NCI-H2107 treated with DMSO at 0.1 percent for 48 hours (cell line): ENCODE measurements around the gene PPP6R3.

Experiments
- DNase-seq: peaks from one replicate; lab custom pipeline; 2025; ENCODE audit not compliant: unreplicated experiment; lab: John Stamatoyannopoulos, UW

The PPP6R3 gene

DNA sequence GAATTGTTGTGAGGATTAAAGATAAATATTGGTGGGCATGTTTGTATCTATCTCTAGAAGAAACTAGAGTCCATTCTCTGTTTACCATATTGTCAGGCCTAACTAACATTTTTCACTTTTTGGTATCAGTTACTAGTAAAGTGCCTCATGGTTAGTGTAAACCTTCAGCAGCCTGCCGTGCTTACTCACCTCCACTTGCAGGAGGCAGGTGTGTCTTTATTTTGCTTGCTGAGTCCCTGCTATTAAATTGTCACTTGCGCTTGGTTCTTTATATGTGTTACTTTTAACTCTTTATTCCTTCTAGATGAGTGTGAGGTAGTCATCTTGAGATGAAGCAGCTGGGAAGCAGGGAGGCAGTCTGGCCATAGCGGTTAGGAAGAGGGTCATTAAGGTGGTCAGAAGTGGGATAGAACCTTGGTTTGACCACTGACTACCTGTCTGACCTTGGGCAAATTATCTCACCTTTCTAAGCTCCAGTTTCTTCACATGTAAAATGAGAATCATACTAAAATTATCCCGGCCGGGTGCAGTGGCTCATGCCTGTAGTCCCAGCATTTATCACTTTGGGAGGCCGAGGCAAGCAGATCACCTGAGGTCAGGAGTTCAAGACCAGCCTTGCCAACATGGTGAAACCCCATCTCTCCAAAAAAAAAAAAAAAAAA lies 21.2 kb downstream of the PPP6R3 start:
- peak; percentile 27 for DNase-seq

DNA sequence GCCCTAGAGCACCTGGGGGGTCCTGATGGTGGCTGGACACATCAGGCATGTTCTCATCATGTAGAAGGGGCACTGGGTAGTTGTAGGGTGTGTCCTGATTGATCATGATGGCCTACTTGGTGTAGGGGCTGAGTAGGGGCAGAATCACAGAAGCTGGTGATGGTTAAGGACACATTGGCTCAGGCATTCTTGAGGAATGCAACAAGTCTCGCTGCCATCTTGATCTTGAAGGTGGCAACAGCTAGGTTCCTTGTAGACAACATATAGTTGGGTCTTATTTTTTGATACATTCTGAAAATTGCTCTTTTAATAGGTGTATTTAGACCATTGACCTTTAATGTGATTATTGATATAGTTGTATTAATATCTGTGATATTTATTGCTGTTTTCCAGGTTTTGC lies 28.1 kb downstream of the PPP6R3 start:
- no peak for DNase-seq

DNA sequence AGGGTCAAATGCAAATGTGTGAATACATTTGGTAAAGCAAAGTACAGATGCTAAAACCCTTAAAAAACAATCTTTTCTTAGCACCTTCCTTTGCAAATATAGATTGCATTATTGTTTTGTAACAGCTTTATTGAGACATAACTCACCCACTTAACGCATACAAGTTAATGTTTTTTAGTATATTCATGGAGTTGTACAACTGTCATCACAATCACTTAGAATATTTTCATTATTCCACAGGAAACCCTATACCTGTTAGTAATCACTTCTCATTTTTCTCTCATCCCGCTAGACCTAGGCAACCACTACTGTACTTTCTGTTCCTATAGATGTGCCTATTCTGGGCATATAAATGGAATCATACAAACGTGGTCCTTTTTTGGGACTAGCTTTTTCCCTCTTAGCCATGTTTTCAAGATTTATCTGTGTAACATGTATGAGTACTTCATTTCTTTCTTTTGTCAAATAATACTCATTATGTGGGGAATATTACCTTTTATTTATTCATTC lies 34.7 kb downstream of the PPP6R3 start:
- DNase-seq, result no peak

DNA sequence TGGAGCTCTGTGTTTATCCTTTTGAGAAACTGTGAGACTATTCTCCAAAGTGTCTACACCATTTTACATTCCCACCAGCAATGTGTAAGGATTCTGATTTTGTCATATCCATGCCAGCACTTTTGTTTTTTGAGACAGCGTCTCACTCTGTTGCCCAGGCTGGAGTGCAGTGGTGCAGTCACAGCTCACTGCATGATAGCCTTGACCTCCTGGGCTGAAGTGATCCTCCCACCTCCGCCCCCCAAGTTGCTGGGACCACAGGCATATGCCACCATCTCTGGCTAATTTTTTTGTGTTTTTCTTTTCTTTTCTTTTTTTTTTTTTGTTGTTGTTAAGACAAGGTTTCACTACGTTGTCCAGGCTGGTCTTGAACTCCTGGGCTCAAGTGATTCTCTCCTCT lies 35.3 kb downstream of the PPP6R3 start:
- no peak for DNase-seq

DNA sequence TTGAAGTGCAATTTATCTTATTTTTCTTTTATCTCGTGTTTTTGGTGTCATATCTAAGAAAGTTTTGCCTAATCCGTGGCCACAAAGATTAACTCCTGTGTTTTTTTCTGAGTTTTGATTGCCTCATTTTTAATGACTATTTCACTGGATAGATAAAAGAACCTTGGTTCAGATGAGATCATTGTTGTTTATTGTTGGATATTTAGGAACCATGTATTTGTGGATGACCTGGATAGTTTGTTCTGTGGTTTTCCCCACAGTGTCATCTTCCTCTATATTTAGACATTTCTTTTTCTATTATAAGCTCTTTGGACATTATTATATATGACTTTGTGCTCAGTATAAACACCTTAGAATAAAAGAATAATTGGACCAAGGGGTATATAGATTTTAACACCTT lies 37.2 kb downstream of the PPP6R3 start:
- DNase-seq, result no peak

DNA sequence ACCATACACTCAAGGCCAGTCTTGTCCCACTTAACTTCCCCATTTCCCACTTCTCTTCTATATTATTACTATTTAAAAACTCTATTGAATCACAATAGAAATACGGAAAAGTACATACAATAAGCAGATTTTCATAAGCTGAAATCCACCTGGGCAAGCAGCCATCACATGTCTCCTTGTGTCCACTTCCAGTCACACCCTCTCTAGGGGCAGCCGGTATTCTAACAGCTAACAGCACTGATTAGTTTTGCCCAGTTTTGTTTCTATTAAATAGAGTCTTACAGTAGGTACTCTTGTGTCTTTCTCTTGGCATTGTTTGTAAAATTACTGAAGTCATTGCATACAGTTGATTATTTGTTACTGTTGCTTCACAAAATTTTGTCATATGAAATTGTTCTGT lies 37.8 kb downstream of the PPP6R3 start:
- DNase-seq, result no peak

DNA sequence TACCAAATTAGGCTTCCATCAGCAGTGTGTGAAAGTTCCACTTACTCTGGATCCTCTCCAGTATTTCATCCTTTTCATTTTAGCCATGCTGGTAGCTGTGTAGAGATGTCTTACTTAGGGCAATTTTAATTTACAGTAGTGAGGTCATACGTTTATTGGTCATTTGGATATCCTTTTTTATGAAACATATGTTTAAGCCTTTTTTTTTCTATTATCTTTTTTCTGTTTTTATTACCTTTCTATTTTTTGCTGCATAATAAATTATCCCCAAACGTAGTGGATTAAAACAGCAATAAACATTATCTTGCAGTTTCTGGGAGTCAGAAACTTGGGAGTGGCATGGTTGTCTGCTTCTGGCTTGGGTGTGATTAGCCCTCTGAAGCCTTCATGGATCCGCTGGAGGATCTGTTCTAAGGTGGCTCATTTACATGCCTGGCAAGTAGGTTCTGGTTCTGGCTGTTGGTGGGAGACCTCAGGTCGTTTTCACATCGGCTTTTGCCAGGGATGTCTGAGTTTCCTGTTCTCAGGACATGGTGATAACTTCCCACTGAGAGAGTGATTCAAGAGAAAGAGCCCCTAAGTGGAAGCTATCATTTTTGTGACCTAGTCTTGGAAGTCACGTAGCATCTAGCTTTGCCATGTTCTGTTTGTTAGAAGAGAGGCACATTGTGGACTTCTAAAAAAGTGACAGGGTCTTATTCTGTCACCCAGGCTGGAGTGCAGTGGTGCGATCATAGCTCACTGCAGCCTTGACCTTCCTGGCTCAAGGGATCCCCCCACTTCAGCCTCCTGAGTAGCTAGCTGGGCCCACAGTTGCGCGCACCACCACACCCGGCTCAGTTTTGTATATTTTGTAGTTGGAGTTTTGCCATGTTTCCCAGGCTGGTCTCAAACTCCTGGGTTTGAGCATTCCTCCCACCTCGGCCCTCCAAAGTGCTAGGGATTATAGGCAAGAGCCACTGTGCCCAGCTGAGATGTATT lies 38.6 kb downstream of the PPP6R3 start:
- DNase-seq, result no peak

DNA sequence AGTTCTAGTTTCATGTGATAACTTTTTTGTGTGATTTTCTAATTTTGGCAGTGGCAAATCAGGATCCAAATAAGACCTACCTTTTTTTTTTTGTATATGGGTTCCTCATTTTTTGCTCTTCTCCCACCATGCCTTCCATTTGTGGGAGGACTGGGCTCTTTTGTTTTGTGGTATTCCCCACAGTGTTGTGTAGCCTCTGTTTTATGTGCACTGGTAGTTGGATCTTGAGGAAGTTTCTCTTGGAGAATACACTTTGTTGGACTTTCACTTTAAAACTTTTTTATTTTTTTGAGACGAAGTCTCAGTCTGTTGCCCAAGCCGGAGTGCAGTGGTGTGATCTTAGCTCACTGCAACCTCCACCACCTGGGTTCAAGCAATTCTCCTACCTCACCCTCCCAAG lies 39.7 kb downstream of the PPP6R3 start:
- DNase-seq, result no peak

DNA sequence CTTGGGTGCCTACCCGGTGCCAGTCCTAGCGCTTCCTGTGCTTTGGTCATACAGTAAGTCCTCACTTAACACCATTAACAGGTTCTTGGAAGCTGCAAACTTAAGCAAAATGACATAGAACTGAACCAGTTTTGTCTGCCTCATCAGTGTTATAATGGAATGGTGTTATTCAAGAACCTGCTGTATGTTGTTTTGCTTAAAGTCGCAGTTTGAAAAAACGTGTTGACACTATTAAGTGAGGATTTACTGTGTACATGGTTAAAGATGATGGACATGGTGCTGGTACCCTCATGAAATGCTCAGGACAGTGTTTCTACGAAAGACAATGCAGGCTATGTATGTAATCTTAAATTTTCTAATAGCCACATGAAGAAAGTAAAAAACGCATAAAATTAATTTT lies 41.3 kb downstream of the PPP6R3 start:
- DNase-seq, result no peak

DNA sequence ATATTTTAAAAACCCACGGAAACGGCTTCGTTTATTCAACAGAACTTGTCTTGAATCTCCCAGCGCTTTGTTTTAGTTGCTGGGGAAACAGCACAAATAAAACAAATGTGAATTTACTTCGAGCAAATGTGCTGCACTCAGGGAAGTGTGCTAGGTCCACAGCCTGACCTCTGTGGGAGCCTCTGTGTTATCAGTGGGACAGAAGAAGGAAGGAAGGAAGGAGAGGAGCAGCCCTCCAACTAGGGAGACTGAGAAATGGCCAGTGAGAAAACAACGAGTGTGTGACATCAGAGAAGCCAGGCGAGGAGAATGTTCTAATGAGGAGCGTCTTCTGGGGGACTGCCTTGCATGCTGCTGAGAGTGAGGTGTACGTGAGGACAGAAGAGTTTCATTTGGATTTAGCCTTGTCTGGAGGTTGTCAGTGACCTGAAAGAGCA lies 42.7 kb downstream of the PPP6R3 start:
- no peak for DNase-seq

DNA sequence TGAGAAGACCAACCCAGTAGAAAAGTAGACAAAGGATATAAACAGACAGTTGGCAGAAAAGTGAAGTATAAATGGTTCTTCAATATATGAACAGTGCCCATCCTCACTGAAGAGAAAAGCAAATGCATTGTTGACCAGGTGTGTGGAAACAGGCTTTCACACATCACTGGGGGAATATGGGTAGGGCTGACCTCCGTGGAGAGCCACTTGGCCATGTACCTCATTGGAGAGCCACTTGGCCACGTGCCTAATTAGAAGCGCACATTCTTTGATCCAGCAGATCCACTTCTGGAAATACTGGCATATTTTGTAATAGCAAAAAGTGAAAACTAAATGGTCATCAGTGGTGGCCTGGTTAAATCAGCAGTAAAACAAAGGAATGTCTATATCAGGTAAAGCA lies 43.2 kb downstream of the PPP6R3 start:
- DNase-seq, result no peak

DNA sequence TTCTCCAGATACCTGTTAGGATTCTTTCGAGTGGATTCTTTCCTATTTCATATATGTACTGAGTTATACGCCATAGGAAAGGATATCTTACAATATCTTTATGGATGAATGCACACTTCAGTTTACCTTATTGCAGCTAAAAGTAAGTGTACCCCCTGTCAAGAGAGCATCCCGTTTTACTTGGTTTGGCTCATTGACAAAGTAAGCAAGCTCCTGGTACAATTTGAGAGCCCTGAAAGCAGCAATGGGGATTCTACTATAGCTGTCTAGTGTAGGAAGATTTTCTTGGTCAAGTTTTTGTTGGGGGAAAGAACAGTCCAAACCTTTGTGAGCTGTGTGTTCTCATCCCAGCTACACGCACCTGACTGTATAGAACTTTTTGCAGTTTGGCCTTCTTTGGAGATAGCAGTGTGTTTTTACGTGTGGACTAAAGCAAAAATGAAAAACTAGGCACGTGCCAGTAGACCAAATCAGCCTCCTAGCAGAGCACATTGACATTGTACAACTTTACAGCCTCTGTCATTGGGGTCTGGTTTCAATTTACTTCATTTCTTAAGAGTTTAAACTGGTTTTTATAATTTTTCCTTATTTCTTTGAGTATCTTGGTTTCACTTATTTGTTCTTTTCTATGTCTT lies 44.0 kb downstream of the PPP6R3 start:
- DNase-seq, result no peak

DNA sequence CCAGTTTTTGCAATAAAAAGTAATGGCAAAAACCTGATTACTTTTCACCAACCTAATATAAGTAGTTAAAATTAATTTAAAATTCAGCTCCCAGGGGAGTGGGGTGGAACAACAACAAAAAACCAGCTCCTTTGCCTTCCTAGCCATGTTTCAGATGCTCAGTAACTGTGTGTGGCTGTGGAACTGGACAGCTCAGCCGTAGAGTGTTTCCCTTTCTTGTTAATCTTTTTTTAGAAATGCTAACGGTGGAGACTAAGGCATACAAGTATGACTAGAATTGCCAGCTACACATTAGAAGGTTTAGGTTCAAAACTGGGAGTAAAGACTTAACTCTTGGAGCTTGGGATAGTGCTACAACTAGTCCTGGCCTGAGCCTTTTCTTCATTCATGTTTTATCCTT lies 45.0 kb downstream of the PPP6R3 start:
- no peak for DNase-seq

DNA sequence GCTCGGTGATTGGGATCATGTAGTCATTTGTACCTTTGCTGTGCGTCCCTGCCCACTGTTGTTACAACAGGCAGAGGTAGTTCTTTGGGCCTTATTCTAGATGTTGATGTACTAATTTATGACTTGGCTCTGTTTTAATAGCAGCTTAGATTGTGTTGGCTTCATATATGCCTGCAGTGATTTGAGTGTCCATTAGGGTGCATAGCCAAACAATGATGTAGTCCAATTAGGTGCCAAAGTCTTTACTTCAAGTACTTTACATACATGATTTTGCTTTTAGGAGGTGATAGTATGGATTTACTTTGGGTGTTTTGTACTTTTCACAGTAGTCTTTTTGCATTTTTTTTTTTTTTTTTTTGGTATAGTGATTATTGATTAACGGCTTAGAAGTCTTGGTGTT lies 46.4 kb downstream of the PPP6R3 start:
- DNase-seq, result no peak

DNA sequence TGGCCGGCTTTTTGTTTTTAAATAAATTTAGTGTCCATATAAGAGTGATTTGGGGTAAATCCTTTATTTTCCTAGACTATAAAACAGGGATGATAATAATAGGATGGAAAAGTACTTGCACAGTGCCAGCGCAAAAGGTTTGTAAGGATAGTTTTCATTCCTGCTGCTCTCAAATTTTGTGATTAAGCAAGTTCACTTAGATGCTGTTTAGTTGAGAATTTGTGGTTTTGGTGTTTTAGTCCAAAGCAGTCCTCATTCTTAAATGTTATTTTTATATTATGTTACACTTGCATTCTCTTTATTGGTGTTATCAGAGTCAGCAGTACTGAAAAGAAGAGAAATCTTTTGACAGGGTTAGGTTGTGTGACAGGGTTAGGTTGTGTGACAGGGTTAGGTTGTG lies 47.9 kb downstream of the PPP6R3 start:
- DNase-seq, result no peak

DNA sequence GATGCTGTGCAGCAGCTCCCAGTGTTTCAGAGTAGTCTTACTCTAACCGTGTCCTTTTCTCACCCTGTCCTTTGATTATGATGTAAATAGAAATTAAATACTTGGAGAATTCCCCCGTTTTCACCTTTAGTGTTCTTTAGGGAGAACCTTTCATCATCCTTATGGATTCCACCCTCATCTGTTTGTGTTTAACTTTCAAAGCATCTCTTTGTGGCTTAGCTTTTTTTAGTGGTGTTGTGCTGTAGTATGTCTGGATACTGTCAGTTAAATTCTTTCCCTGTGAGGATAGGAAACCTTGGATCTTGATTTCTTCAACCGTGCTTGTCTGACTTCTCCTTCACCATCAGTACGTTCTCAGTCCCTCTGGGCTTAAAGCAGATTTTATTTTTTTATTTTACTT lies 48.5 kb downstream of the PPP6R3 start:
- no peak for DNase-seq

DNA sequence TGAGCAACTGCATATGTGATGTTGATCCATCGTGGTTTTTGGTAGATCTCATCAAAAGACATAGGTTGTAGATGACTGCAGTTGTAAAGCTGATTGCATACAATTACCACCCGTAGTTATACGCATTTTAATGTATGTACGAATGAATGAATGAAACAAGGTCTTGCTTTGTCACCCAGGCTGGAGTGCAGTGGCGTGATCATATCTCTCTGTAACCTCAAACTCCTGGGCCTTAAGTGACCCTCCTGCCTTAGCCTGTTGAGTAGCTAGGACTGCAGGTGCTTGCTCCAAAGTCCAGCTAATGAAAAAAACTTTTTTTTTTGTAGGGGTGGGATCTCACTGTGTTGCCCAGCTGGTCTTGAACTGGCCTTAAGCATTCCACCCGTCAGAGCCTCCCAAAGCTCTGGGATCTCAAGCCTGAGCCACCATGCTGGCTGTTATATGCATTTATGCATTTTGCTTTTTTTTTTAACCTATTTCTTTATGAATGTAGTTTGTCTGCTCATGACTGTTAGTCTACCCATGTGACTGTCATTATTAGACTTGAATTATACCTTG lies 53.5 kb downstream of the PPP6R3 start:
- DNase-seq, result no peak

DNA sequence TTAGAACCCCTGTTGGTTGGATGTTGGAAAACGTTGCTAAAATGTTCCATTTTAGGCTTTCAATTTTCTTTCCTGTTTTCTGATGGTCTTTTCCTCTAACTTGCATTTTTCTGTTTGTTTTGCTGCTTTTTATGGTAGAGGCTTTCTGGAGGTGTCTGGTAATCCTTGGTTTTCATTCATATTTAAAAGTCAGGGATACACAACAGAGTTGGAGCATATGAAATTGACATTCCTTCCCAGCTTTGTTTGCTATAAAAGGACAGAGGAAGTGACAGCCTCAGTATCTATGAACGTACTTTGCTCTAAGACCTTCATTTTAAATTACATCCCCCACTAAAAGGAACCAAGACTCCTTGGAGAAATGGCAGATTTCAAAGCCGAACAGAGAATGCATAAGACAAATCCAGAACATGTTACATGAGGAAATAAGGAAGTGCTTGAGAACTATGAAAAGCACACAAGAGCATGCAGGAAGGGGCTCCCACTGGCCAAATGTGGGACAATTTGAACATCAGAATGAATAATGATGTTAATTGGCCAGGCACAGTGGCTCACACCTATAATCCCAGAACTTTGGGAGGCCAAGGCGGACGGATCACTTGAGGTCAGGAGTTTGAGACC lies 56.7 kb downstream of the PPP6R3 start:
- DNase-seq, result no peak

DNA sequence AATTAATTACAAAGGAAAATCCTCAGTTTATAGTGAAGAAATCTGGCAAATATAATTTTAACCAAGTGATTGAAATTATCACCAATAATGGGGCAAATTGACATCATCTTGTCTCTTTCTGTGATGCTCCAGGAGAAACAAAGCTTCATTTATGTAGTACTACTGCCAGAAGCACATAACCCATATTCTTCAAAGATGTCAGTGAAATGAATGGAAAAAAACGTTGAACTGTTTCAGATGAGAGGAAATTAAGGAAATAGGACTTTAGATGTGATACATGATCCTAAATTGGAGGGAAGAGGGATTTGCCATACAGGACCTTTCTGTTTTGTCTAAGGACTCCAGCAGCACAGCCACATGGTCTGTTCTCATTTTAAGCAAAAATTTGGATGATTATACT lies 57.6 kb downstream of the PPP6R3 start:
- DNase-seq, result no peak

DNA sequence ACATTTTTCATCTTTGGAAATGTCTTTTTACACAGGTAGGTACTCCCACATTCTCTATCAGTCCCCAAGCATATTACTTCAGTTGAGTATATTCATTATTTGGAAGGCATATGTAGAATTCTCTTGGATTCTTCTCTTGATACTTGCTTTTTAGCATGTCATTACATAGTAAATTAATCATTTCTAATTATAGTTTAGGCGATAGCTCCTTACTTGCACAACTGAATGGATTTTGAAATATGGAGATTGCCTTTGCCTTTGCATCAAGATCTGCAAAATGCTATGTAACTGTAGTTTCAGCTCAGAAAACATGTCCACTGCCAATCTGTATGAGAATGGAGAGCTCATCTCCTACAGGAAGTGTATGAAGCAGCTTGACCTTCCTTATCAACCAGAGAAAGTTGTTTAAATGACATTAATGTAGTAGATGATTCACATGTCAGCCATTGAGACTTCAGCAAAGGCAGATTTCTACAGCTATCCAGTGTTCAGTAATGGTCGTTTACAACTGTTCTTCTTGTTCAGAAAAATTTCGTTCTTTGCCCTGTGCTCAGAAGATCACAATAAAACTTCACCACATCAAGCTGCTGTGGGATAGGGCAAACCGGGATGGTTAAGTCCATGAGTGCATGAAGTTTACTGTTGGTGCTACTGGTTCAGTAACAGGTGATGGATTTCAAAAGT lies 61.6 kb downstream of the PPP6R3 start:
- no peak for DNase-seq
